ENCODE results near the gene H1-8. TPM values are rescaled to one million over a fixed set of nuclear protein-coding genes. Genes with fewer than 3 reads are reported as not detected.

H1-8 gene
- total RNA-seq, 4 donors from 2014 or later = not detected

GRCh38 chr3:129594907-129595390, 52.0 kb downstream of the H1-8 start:
- no peak for ATAC-seq (ENCODE audit: low FRiP score)
- TF ChIP-seq, protein P1, sequence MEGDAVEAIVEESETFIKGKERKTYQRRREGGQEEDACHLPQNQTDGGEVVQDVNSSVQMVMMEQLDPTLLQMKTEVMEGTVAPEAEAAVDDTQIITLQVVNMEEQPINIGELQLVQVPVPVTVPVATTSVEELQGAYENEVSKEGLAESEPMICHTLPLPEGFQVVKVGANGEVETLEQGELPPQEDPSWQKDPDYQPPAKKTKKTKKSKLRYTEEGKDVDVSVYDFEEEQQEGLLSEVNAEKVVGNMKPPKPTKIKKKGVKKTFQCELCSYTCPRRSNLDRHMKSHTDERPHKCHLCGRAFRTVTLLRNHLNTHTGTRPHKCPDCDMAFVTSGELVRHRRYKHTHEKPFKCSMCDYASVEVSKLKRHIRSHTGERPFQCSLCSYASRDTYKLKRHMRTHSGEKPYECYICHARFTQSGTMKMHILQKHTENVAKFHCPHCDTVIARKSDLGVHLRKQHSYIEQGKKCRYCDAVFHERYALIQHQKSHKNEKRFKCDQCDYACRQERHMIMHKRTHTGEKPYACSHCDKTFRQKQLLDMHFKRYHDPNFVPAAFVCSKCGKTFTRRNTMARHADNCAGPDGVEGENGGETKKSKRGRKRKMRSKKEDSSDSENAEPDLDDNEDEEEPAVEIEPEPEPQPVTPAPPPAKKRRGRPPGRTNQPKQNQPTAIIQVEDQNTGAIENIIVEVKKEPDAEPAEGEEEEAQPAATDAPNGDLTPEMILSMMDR (IDR thresholded peaks at IDR 0.05) = no peak
- no peak for DNase-seq (ENCODE audit: low spot score)

DNA sequence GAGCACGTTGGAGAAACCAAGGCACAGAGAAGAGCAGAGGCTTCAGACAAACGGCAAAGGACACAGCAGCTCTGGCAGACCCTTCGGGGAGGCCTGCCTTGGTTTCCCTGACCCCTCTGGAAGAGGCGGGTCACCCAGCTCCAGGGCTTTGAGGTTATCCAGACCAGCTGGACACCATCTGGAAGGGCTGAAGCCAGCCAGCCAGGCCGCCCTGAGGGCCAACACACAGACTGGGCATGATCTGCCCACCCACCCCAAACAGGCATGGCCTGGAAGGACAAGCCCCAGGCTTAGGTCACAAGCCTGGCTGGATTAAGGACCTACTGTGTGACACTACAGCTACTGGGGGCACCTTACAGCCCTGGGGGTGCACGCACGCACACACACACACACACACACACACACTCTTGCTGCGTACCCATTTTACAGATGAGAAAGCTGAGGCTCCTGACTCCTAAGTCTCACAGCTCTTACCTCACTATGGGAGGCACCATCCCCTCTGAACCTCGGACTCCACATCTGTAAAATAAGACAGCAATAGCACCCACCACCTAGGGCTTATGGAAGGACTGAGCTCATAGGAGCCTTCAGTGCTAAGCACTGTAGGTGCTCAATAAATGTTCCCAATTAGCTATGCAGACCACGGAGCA, 52.7 kb downstream of the H1-8 start:
- TF ChIP-seq, protein P1 (IDR thresholded peaks at IDR 0.05) = no peak
- ATAC-seq (ENCODE audit: low FRiP score) (no peak), DNase-seq (ENCODE audit: low spot score) (no peak)

DNA sequence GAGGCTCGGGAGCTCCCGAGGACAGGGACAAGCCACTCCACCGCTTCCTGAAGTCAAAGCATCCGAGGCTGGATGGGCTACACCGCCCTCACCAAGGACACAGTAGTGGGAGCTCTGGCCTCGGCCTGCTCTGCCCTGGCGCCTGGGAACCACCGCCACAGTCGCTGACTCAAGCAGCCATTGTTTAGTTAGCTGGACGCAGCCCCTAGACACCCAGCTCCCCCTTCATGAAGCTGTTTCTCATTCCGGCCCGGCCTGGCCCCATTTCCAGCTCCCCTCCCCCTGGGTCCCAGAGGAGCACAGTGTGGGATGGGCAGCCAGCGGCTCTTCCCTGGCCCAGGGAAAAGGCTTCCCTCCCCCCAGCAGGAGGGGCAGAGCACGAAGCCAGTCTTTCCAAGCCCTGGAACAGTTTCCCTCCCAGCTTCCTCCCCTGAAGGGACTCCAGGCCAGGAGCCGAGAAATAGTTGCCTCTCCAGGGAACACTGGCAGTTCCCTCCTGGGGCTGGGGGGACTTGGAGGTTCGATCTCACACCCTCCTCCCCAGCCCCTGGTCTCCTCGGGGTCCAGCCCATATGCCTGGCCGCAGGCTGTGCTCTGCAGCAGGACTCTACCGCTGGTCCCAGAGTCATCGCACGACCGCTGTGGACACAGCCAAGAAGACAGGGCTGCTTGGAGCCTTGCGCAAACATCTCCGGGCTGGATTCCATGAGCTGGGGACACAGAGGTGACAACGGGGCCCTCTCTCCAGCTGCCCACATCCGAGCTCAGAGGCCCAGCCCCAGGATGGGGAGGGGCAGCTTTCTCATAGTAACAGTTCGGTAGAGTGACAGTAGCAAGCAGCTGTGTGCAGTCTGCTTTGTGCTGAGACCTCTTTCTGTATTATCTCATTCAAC, 53.5 kb downstream of the H1-8 start:
- DNase-seq (ENCODE audit: low spot score) (no peak), ATAC-seq (ENCODE audit: low FRiP score) (peak; percentile 33)
- TF ChIP-seq, protein P1 (IDR thresholded peaks at IDR 0.05) = no peak

GRCh38 chr3:129597087-129597999, 54.4 kb downstream of the H1-8 start:
- TF ChIP-seq, protein P1 (IDR thresholded peaks at IDR 0.05) = no peak
- ATAC-seq (ENCODE audit: low FRiP score) (no peak), DNase-seq (ENCODE audit: low spot score) (no peak)

DNA sequence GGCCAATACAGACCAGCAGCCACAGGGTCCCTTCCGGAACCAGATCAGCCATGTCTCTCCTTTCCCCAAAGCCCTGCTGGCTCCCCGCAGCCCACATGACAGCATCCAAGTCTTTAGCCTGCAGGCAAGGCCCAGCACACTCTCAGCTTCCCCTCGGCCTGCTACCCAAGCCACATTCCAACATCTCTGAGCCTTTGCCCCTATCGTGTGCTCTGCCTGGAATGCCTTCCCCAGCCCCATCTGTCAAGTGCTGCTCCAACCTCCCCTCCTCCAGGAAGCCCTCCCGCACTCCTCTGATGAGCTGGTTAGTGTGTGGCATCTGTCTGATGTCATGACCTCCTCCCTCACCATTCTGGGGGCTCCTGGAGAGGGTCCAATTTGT, 55.0 kb downstream of the H1-8 start:
- DNase-seq (ENCODE audit: low spot score) = no peak
- TF ChIP-seq, protein P1 (IDR thresholded peaks at IDR 0.05) = no peak
- ATAC-seq (ENCODE audit: low FRiP score) = no peak

DNA sequence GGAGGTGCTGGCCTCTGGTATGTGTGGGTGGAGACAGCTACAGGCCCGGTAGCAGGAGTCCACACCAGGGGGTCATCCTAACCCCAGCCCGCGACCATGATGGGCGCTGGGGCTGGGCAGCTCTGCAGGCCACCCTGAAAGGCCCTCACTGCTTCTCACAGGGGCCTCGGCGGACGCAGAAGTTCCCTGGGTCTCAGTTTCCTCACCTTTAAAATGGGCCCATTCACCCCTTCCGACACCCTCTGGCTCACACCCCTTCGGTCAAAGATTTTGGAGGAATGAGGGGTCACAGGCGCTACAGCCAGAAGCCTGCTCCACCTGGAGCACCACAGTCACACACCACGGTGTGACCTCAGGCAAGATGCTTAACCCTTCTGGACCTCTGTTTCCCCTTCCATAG, 55.5 kb downstream of the H1-8 start:
- no peak for DNase-seq (ENCODE audit: low spot score)
- TF ChIP-seq, protein P1 (IDR thresholded peaks at IDR 0.05) = no peak
- no peak for ATAC-seq (ENCODE audit: low FRiP score)

Data from omental fat pad (tissue), 4 donors.